Activated CD4-positive, alpha-beta T cell treated with anti-CD3 and anti-CD28 coated beads for 48 hours (primary cell): ENCODE results near the gene HPSE2.

ENCODE experiments used
- DNase-seq: peaks from one replicate; pipeline ENCODE4 v3.0.0-alpha.2; 2020

HPSE2 gene

DNA sequence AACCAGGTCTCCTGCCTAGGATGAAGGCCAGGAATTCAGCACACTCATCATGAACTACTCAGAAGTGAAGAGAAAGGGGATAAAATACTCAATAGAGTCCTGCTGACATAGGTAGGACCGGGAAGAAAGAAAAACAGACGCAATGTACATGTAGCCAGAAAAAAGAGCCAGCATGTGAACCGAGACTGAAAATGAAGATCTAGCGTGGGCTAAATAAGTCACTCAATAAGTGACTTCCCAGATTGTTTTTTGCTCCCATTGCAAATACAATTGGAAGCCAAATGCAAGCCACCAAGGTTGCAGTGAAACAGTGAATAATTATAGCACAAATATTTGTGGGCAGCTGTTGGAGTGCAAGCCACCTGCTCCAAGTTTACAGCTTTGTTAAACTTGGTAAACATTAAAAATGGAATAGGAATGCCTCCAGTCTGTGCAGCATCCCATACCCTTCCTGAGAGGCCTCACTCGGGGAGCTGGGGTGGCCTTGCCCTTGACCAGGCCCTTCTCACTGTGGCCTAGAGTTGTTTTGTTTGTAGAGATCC lies 754.2 kb downstream of the HPSE2 start:
- DNase-seq, result no peak

GRCh38 chr10:98478430-98479222 lies 757.0 kb downstream of the HPSE2 start:
- no peak for DNase-seq

DNA sequence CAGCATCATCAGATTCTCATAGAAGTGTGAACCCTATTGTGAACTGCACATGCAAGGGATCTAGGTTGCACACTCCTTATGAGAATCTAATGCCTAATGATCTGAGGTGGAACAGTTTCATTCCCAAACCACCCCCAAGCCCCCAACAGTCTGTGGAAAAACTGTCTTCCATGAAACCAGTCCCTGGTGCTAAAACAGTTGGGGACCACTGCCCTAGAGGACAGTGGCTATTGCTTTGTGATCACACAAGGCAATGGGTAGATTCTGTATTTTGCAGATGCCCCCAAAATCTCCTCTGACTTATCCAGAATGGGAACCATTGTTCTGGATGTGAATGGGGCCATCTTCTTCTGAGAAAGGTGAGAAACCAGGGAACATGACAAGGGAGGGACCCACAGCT lies 757.8 kb downstream of the HPSE2 start:
- no peak for DNase-seq

GRCh38 chr10:98474628-98475027 lies 761.0 kb downstream of the HPSE2 start:
- DNase-seq, result no peak

DNA sequence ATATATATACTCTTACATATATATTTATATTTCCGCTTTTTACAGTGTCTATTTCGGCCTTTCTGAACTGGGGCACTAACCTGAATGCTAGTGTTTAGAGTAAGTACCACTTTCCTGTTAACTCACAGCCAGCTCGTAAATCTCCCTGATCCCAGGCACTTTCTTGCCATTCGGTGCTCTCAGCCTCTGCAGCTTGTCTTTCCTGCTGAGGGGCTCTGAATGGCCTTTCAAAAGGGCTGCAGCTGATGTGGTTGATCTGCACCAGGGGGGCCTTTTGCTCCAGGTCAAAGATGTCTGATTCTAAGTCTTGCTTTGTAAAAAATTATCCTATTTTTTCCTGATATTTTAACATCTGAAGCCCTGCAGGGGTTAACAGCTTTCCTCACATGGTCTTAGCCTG lies 763.5 kb downstream of the HPSE2 start:
- DNase-seq, result no peak

DNA sequence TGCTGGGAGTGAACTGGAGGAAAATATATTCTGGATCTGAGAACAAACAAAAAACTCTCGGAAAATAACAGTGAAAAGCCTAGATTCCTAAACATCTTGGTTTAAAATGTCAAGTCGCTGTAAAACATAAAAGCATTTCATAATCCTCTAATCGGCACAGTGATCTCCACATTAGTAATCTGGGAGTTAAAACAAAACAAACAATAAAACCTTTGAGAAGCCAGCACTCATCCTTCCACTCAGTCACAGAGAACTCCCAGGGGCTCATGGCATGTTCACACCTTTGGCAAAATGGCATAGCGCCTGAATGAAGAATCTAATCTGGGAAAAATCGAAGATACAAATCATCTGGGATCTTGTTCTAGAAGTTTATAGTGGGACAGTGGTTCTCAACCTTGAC lies 764.8 kb downstream of the HPSE2 start:
- no peak for DNase-seq

GRCh38 chr10:98469001-98469931 lies 766.4 kb downstream of the HPSE2 start:
- DNase-seq, result no peak

DNA sequence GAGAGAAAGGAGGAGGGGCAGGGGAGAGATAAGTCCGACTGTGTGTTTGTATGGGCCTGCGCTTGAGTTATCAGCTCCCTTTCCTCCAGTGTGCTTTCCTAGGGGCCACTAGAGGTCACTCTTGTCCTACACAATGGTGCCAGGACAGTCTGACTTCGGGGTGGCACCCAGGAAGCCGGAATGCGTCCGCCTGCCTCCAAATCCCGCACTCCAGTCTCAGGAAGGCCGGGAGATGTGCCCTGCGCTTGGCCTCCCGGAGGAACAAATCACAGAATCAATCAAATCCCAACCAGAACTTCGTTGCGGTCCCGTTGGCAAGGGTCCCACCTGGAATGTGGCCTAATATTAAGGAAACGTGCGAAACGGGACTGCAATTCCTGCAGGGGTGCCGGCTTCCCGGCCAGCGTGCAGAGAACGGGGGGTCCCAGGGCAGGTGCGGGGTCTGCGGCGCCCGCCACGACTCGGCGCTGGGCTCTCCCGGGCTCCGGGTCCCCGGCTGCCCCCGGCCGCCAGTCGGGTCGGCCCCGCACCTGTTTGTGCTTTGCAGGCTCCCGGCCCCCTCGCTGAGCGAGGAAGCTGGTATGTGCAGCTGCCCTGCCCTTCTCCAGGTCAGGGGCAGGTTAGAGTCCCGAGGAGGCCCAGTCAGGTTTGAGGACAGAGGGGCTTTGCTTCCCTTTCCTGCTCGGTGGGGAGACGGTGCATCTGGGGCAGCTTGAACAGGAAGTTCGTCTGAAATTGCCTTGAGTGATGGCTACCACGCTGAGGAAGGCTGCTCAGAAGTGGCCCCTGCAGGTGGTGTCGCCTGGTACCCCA lies 767.9 kb downstream of the HPSE2 start:
- DNase-seq, result peak; percentile 68

GRCh38 chr10:98466861-98467505 lies 768.7 kb downstream of the HPSE2 start:
- DNase-seq, result peak; percentile 17

DNA sequence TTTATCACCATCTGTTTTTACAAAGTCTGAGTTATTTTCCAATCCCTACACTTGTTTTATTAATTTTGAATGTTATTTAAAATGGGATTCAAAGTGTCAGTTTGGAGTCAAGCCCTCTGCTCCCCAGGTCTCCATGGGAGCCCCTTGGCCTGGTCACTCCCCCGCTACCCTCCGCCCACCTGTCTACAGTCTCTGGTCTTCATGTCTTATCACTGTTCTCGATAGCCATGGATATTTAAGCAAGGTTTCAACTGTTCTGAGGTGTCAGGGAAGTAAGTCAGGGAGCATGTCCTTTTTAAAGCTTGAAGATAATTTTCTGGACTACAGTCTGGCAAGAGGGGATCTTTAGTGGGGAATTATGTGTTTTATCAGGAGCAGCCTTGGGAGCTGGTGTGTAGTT lies 769.8 kb downstream of the HPSE2 start:
- DNase-seq, result no peak

DNA sequence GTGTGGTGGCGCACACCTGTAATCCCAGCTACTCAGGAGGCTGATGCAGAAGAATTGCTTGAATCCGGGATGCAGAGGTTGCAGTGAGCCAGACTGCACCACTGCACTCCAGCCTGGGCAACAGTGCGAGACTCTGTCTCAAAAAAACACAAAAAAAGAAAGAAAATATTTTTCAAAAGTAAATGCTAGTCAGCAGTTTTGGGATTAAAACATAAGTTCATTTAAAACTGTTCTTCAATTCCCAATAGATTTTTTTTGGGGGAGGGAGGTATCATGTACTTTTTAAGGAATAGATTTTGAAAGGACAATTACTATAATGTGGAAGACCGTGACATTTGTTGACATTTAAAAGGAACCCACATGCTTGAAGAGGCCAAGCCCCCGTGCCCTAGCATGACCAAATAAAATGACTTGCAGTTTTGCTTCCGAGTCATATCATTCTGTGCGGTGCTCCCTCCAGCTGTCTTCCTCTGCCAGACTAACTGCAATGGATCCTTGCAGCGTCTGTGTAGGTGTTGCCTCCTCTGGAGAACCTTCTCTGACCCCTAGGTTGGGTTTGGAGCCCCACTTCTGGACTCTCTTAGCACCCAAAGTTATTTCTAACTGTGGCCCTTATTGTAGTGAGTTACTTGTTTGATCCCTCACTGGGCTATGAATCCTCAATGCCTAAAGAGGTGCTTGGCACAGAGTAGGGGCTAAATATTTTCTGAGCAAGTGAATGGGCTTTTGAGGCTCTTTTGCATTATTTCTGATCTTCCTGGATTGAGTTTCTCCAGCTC lies 771.5 kb downstream of the HPSE2 start:
- no peak for DNase-seq

DNA sequence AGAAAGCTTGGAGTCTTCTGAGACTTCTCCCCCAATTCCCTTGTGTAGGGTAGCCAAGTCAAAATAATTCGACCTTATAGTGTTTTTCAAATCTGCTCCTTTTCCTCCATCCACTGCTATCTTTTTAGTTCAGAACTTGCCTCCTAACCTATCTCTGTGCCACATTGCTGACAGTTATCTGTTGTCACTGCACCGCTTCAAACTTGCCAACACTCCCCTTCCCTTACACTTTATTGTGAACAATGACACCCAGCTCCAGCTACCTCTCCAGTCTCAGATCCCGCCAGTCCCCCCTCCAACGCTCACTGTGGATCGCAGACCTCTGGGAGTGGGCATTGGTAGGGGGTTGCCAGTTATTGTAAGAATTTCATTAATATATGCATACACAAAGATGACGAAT lies 772.6 kb downstream of the HPSE2 start:
- DNase-seq, result no peak

DNA sequence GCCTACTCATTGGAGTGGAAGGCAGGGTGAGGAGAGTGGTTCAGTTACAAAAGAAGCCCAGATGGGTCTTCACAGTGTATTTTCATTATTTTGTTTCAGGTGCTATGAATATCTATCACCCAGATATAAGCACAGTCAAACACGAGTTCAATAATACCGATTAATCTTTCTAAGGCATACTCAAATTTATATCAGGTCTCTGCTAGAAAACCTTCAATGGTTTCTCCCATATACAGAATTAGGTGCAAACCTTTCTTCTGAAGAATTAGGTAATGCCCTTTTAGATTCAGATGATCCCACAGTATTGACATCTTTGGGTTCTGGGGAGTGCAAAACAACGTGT lies 774.2 kb downstream of the HPSE2 start:
- DNase-seq, result no peak

- DNase-seq, result no peak
Observed at GRCh38 chr10:98460837-98461499, 774.7 kb downstream of the HPSE2 start.

DNA sequence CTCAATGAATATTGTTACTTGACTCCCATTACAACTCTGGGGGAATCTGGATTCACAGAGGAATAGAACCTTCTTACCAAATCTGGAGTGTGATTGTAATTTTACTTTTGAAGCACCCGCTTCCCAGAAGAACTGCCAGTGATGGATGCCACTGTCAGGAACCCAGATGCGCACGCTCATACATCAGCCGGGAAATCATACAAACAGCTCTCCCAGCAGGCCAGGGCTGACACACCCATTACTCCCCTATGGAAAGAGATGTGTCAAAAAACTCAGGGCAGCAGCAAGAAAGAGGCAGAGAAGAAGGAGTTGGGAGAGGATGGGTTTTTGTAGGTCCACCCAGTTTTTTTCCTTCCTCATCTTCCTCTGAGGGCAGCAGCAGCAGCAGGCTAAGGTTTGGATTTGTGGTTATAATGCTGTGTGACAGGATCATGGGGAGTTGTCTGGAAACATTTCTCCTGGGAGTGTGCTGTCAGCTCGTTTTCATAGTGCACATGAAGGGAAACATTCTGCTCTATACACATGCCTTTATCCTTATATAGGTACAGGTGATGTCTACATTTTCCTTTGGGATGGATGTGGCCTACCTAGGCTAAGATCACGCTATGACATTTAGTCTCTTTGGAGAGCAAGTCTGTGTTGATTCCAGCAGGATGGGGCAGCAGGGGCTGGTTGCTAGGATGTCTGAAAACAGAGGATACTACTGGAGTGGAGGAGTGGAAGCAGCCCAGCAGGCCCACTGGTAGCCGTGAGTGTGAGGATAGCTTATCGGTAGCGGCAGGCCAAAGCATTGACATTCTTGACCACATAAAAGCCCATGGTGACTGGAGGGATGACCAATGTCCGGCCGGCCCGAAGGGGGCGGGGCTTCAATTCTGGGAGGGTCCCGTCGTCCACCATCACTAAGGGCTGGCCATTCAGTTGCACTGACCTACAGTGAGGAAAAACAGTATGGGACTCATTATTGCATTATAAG lies 776.6 kb downstream of the HPSE2 start:
- no peak for DNase-seq

DNA sequence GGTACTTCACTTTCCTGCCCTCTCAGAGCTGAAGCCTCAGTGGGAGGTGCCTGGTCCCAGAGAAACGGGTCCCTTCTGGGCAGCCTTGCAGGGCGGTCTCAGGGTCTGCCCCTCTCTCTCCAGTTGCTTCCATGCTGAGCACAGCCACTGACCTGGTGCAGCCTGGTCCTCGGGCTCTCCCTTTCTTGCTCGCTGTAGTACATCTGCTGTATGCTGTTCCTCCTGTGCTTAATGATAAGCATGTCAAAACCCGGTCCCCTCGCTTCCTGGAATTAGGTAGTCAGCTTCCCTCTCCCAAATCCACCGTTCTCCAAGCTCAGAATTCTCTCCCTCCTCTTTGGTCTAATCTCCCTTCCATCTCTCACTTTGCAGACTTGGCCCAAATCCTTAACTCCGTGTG lies 777.9 kb downstream of the HPSE2 start:
- no peak for DNase-seq

DNA sequence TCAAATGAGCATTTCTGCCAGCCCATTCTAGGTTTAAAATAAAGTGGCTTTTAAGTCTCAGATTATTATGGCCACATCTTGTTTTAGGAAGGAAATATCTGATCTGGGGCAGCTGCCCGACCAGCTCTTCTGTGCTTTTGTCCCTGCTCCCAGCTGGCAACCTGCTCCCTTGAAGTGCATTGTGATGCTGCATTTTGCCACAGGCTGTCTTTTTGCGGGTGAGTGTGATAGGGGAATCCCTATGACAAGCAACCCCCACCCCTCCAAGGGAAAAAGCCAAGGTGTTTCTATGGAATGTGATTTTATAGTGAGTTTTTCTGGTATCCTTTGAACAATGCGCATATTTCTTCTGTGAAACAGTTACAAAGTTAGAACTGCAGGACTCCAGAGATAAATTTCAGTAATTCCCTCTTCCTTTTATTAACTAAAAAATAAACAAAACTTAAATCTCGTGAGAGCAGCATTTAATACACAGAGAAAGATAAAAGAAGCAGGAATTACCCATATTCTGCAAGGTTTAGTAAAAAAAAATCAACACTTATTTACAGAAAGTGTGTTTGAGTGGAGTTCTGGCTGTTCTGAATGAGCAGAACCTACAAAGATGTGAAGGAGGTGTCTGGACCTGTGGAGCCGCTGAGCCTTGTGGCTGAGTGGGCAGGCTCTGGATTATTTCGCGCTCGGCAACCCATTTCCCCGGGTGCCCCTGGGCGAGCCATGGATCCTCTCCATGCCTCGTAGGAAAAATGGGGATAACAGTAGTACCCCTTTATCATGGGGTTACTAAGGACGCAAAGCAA lies 778.8 kb downstream of the HPSE2 start:
- no peak for DNase-seq

GRCh38 chr10:98456043-98456570 lies 779.5 kb downstream of the HPSE2 start:
- DNase-seq, result no peak

DNA sequence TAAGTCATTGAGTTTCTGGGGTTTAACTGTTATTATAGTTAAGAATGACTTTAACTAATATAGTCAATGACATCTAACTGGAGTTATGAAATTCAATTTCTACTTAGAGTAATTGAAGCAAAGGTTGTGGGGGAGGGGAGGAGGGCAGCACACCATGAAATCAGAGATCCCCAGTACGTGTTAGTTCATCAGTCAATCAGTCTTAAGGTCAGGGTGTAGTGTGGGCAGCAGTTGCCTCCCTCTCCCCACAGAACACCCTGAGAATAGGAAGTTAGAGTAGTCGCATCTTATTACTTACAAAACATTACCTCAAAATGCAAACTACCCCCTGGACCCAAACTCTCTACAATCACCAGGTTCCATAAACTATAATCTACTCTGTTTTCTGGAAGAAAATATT lies 781.9 kb downstream of the HPSE2 start:
- no peak for DNase-seq
